Activated T-helper 9 cell treated with anti-CD3 and anti-CD28 coated beads, Interleukin-2, amount 50 U/mL, for 16 hours (primary cell): Measurements from ENCODE around the gene MIF.
"Not testable (repeated sequence)": the region's sequence is repeated elsewhere in the genome, so short reads cannot be mapped to it uniquely, and the experiment has no call there.

ENCODE experiments used
- DNase-seq: peaks from one replicate; pipeline ENCODE4 v3.0.0-alpha.2; 2020; ENCODE audit warnings: low read depth

The MIF gene

DNA sequence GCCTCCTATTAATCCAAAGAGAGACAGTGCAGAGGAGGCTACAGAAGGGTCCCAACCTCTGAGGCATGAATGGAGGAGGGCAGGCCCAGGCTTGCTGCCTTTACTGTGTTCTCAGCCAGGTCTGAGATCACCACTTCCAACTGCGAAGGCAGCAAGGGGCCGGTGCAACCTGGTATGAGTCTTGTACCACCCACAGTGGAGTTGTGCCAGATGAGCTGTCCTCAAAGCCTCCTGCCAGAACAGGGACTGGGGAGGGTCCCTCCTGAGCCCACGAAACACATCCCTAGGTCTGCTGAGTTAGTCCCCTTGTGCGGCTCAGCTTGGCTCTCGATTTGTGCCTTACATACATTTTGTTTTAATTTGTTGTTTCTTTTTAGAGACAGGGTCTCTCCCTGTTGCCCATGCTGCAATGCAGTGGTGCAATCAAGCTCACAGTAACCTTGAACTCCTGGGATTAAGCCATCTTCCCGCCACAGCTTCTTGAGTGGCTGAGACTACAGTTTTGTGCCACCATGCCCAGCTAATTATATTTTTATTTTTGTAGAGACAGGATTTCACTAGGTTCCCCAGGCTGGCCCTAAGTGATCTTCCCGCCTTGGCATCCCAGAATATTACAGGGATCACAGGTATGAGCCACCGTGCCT, 9.3 kb downstream of the MIF start:
- no peak for DNase-seq

DNA sequence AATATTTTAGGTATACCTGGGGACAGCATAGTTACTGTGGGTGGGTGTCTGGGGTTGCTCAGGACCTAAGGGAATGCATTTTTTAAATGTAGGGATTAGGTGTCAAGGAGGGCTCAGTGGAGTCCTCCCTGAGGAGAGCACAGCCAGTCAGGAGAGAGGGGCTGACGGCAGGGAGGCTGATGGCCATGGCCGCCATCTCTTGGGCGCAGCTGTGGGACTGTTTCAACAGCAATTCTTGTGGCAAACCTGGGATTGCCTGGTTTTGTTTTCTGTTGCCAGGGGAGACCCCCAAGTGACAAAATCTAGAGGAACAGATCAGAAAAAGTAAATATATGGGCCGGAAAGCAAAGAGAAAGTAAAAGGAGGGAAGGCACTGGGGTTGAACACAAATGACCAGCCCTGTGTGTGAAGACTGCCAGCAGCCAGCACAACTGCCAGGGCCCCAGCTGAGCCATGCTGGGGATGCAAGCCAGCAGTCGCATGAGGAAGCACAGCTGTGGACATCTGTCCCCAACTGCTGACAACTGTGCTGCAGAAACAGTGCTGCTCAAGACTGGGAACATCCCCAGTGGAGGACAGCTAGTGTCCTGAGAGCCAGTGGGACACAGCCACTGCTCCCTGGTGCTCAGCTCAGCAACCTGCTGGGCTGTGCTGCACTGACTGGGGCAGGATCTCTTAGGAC, 10.5 kb downstream of the MIF start:
- no peak for DNase-seq

DNA sequence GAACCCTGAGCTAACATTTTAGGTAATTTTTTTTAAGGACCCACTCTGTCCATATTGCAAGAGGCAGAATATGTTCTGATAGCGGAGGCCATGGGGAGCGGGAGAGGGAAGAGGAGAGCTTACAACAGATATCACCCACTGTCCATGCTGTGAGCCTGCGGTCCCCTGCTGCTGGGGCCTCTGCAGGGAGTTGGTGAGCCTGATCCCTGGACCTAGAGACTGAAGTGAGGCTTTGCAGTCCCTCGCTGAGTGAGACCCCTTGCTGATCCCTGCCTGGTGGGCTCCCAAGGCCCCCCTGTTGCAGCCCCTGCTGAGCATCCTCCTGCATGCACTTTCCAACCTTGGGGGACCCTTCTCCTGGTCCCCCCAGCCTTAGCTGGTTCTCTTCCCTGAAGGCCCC, 12.5 kb downstream of the MIF start:
- DNase-seq, result no peak

GRCh38 chr22:23907423-23907822, 13.2 kb downstream of the MIF start:
- DNase-seq, result not testable (repeated sequence)

DNA sequence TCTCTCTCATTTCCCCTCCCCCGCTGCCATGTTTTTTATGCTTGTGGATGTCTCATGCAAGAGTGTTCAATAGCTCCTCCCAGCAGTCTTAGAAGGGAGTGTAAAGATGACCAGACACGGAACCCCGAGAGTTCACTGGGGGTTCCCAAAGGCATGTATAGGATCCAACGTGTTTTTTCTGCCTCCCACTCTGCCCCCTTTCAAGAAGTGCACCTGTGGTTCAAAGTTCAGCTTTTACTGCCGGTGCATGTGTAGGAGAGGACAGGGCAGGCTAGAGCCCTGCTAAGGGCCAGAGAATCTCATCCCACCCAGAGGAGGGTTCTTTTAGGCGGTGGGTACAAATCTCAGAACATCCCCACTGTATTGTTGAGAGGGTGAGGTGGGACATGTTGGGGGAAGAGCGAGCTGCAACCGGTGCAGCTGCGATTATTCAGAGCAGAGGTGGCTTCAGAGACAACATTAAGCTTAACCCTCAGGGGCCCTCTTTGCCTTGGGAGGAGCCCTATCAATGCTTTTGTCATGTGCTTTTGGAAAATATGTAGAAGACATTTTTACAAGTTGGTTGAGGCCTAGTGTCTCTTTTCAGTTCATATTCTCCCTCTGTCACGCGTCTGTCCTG, 14.5 kb downstream of the MIF start:
- no peak for DNase-seq

DNA sequence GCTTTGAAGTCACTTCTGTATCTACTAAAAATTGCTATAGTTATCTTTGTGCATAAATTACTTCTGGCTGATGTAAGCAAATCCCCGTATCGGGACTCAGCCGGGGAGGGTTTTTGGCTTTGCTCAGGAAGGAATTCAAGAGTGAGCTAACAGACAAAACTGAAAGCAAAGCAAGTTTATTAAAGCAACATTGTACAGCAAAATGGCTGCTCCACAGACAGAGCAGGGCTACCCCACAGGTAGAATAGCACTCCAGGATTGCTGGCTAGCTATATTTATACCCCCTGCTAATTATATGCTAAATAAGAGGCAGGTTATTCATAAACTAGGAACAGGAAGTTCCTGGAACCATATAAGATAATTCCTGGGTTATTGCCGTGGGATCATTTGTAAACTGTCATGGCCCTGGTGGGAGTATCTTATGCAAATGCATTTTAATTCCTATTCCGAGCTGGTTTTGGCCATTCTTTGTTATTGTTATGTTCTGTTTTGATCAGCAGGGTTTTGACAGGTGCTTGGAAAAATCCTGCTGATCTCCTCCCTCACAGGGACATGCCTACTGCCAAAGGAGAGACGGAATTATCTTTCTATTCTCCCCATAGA, 15.2 kb downstream of the MIF start:
- DNase-seq, result no peak

DNA sequence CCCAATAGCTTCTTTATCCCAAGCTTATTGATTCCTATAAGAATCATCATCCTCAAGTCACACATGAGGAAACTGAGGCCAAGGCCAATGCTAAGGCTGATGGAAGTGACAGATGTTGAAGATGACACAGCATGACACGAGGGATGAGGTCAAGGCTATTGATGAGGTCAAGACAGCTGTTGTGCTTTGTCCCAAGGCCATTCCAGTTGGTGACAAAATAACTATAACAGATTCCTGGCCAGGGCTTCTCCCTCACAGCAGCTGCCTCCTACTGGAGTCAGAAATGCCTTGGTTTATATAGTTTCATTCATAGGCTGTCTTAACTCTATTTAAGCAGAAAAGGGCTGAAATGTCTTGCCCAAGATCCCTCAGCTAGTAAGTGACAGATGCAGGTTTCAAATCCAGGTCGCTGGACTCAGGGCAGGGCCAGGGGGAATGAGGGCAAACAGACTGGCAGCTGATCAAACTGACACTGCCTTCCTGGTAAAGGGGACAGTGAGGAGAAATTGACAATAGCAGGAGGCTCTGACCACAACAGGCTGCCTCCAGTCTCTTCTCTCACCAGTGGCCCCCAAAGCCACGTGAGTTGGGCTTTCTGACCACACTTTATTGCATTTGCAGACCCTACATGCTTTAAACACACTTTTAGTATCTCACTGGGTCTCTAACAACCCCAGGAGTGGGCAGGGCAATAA, 16.5 kb downstream of the MIF start:
- DNase-seq, result no peak

GRCh38 chr22:23911318-23911980, 17.3 kb downstream of the MIF start:
- no peak for DNase-seq

GRCh38 chr22:23912293-23912903, 18.2 kb downstream of the MIF start:
- no peak for DNase-seq

DNA sequence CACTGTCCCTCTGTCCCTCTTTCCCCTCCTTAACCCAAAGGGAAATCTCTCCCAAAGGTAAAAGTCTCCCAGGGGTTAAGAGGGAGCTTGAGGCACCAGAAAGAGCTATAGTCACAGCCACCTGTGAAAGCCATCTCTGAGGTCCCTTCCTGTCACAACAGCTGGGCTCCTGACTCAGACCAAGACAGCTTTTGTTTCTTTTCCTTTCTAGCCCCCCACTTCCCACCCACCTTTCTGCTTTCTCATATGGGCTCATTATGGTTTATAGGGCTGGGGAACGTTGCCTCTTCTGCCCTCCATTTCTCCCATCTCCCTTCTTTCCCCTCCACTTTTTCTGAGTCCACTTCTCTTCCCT, 19.1 kb downstream of the MIF start:
- DNase-seq, result no peak

DNA sequence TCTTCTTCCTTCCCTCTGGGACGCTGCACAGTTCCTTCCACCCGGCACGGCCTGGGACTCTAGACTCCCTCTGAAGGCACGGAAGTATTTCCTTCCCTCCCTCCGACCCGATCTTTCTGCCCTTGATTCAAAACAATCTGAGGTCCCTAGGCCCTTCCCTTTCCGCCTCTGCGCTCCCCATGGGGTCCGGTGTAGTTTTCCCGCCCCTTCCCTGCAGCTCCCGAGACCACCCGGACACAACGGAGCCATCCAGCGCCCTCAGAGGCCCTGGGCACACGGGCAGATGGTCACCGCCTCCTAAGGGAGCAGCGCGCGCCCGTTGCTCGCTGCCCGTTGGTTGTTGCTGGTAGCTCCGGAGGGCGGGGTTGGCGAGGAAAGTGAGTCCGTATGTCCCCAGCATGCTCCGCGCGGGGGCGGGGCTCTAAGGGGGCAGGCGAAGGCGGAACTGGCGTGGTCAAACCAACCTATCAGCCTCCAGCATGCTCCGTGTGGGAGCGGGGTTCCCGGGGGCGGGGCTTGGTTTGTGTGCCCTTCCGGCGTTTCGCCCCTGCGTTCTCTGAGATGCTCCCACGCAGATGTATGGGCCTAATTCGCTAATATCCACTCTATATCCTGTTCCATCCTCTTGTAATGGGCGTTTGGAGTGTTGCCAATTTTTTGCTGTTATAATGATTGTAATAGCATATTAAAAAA, 19.6 kb downstream of the MIF start:
- DNase-seq, result peak; percentile 99

GRCh38 chr22:23915290-23915689, 21.1 kb downstream of the MIF start:
- no peak for DNase-seq

DNA sequence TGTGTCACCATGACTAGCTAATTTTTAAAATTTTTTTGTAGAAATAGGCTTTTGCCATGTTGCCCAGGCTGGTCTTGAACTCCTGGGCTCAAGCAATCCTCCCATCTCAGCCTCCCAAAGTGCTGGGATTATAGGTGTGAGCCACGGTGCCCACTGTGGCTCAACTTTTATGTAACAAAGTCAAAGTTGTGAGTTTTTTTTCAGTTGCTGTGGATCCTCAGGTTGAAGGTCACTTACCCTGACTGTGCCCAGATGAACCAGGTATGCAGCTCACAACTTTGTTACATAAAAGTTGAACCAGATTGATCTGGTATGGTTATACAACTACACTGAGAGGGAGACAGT, 26.1 kb downstream of the MIF start:
- not testable (repeated sequence) for DNase-seq

- not testable (repeated sequence) for DNase-seq
Observed at GRCh38 chr22:23921586-23922201, 27.5 kb downstream of the MIF start.

- DNase-seq, result no peak
Observed at GRCh38 chr22:23922921-23923320, 28.7 kb downstream of the MIF start.

DNA sequence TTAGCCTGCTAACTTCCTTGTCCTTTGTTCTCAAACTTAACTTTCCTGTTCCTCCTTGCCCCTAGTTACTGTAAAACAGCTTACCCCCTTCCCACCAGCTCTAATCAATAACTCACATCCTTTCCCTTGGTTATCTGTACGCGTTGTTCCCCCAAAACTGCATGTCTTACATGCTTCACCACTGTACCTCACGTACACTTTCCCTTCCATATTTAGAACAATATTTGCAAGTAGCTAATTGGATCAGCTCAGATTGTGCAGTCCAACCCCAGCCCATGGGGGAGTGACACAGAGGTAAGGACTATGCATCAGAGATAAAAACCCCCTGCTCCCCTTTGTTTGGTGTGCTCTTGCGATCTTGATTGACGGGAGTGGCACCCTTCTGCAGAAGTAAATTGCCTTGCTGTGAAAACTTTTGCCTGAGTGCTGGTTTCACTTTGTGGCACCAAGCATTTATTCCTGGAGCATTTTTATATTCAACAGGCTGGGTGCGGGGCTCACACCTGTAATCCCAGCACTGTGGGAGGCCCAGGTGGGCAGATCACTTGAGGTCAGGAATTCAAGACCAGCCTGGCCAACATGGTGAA, 30.9 kb downstream of the MIF start:
- no peak for DNase-seq

DNA sequence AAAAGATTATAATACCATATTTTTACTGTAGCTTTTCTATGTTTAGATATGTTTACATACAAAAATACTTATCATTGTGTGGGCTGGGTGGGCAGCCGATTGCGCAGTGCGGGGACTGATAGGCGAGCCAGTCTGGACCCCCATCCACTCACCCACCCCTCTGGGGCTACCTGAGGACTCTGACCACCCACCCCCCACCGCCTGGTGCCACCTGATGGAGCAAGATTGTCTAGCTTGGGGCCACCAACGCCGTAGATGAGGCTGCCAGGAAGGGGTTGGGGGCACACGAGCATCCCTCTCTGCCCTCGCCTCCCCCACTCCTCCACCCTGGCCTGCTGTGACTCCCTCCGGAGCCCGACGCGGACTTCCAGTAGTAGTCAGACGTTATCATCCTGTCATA, 32.4 kb downstream of the MIF start:
- DNase-seq, result no peak

GRCh38 chr22:23938328-23939016, 44.3 kb downstream of the MIF start:
- no peak for DNase-seq

DNA sequence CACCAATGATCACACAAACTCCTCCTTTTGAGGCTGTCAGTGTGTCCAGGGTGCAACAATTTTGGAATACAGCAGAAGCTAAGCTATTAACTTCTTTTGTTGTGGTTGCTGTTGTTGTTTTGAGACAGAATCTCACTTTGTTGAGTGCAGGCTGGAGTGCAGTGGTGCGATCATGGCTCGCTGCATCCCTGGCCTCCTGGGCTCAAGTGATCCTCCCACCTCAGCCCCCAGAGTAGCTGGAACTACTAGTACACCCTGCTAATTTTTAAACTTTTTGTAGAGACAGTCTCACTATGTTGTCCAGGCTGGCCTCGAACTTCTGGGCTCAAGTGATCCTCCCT, 44.8 kb downstream of the MIF start:
- no peak for DNase-seq

- not testable (repeated sequence) for DNase-seq
Observed at GRCh38 chr22:23940166-23940565, 46.0 kb downstream of the MIF start.
